ENCODE results near the gene B3GALT4. TPM values are rescaled to one million over a fixed set of nuclear protein-coding genes. Genes with fewer than 3 reads are reported as not detected.

Gene B3GALT4
- total and polyA plus RNA-seq, 2 of the 13 experiments (the other 11 are each of a cell fraction or from before 2014, with no cell fraction given) = 0.04 to 0.27 TPM

DNA sequence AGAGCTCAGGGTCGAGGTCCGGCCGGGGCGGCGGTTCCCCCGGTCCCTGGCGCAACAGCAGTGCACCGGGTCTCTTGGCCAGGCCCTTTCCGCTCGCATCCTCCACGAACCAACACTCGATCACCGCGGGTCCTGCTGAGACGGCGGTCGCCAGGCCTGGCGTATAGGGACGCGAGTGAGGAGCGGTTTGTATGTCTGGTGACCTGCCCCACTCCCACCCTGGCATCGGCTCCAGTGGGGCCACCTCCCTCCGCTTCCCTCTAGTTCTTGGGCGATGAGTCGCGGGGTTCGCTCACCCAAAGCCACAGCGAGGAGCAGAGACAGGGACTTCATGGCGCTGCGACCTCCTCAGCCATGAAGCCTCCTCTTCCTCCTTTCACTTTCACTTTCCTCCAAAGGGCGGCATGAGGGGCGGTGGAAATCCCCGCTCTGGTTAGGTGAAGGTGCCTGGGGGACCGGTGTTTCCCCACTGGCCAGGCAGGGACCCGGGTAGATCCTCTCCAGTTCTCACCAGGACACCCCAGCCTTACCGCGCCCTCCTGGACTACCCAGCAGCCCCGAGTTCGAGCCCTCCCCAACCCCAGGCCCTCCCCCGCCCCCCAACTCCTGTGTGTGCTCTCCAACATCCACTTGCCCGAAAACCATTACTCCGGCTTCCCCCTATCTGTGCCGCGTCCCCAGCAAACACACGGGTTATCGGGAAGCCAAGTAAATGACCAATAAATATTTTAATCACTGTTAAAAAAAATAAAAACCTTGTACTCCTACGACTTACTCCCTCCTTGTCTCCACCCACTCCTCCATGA lies 37.0 kb downstream of the B3GALT4 start, which contains the start of gene TAPBP (continued):
- TF ChIP-seq, protein P1, sequence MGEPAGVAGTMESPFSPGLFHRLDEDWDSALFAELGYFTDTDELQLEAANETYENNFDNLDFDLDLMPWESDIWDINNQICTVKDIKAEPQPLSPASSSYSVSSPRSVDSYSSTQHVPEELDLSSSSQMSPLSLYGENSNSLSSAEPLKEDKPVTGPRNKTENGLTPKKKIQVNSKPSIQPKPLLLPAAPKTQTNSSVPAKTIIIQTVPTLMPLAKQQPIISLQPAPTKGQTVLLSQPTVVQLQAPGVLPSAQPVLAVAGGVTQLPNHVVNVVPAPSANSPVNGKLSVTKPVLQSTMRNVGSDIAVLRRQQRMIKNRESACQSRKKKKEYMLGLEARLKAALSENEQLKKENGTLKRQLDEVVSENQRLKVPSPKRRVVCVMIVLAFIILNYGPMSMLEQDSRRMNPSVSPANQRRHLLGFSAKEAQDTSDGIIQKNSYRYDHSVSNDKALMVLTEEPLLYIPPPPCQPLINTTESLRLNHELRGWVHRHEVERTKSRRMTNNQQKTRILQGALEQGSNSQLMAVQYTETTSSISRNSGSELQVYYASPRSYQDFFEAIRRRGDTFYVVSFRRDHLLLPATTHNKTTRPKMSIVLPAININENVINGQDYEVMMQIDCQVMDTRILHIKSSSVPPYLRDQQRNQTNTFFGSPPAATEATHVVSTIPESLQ (CRISPR knock-in tag; conservative IDR thresholded peaks at IDR 0.05) = no peak
- no peak for TF ChIP-seq ZFP41 (CRISPR knock-in tag; IDR thresholded peaks at IDR 0.05; ENCODE audit: borderline replicate concordance)
- TF ChIP-seq ETV6 (CRISPR knock-in tag; conservative IDR thresholded peaks at IDR 0.05) = peak; percentile 38; the same call in 1 of the 2 replicates
- peak; percentile 70 to 72 for TF ChIP-seq HMGXB4 (CRISPR knock-in tag; IDR thresholded peaks at IDR 0.05; ENCODE audit: borderline replicate concordance in 1 of 2, low read depth in 1 of 2)
- 0 out of 2 replicates have a peak, but pooled peaks have one; percentile 44 for TF ChIP-seq TSC22D2 (CRISPR knock-in tag; IDR thresholded peaks at IDR 0.05; ENCODE audit: borderline replicate concordance)
- no peak for TF ChIP-seq GLI4 (CRISPR knock-in tag; IDR thresholded peaks at IDR 0.05; ENCODE audit: borderline replicate concordance)
- 0 out of 2 replicates have a peak, but pooled peaks have one; percentile 44 for TF ChIP-seq HINFP (CRISPR knock-in tag; IDR thresholded peaks at IDR 0.05; ENCODE audit: low read depth)
- TF ChIP-seq FOXP1 (IDR thresholded peaks at IDR 0.05) = no peak
- no peak for TF ChIP-seq FOXP1 (CRISPR knock-in tag; IDR thresholded peaks at IDR 0.05)
- no peak for TF ChIP-seq RFXANK (CRISPR knock-in tag; IDR thresholded peaks at IDR 0.05)
- TF ChIP-seq MYC (CRISPR knock-in tag; IDR thresholded peaks at IDR 0.05; ENCODE audit: borderline replicate concordance) = peak; percentile 42; the same call in 1 of the 2 replicates
- no peak; the same call in 1 of the 2 replicates for TF ChIP-seq ZNF607 (CRISPR knock-in tag; IDR thresholded peaks at IDR 0.05; ENCODE audit: borderline replicate concordance)
- no peak for TF ChIP-seq ZNF24 (IDR thresholded peaks at IDR 0.05)
- TF ChIP-seq GPN1 (CRISPR knock-in tag; IDR thresholded peaks at IDR 0.05; ENCODE audit: borderline replicate concordance) = no peak
- peak; percentile 51; the same call in 1 of the 2 replicates for TF ChIP-seq ZNF451 (CRISPR knock-in tag; IDR thresholded peaks at IDR 0.05)
- TF ChIP-seq, protein P2, sequence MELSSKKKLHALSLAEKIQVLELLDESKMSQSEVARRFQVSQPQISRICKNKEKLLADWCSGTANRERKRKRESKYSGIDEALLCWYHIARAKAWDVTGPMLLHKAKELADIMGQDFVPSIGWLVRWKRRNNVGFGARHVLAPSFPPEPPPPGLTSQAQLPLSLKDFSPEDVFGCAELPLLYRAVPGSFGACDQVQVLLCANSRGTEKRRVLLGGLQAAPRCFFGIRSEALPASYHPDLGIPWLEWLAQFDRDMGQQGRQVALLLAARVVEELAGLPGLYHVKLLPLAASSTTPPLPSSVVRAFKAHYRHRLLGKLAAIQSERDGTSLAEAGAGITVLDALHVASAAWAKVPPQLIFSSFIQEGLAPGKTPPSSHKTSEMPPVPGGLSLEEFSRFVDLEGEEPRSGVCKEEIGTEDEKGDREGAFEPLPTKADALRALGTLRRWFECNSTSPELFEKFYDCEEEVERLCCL (CRISPR knock-in tag; IDR thresholded peaks at IDR 0.05; ENCODE audit: borderline replicate concordance) = no peak; the same call in 1 of the 2 replicates
- TF ChIP-seq MYPOP (CRISPR knock-in tag; IDR thresholded peaks at IDR 0.05) = 0 out of 2 replicates have a peak, but pooled peaks have one; percentile 79
